HG03442 (cell line): ENCODE results near the gene ANKFN1.

Source experiments
- ATAC-seq: cut with Tn5 transposase; IDR thresholded peaks from one replicate; pipeline ENCODE4 v1.9.1; 2021; ENCODE audit warnings: mild to moderate bottlenecking, moderate library complexity; ENCODE audit not compliant: unreplicated experiment

ANKFN1 gene

DNA sequence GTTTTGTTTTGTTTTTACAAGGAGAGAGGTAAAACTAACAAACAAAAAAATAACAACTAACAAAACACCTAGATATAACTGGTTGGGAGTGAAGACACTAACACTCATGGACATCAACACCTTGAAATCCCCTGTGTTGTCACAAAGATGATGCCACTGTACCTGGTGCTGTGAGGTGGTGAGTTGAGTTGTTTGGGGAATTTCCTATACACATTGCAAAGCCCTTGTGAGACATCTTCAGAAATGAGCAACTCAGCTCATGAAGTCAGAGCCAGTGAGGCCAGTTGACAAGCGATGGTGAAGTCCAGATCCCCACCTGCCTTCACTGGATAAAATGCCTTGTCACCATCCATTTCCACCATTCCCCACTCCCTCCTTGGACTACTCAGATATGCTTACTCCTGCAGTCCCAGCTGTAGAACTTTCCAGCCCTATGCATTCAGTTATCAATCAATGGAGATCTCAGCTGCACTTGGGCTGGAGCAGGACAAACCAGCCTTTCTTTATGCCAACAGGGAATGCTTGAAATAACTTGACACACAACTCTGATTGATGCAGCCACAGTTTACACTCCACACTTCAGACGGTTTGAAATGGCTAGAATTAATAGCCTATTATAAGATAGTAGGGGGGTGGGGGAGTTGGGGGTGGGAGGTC lies 22.2 kb downstream of the ANKFN1 start:
- no peak for ATAC-seq

DNA sequence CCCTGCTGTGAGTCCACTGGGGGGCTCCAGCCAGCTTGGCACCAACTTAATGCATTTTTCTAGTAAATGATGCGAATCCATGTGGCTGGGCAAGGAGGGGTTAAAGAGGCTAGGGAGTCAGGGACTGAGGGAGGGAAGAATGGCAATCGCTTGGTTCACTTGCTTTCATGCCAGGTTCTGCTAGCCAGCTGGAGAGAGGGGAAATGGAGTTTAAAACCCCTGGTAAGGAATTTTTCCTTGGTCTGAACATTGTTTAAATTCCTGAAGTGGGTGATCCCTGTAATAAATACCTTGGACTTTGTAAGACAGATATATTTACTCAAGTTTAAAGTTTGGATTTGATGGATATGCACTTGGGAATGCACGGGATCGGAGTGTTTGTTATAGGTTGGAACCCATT lies 22.8 kb downstream of the ANKFN1 start:
- ATAC-seq = no peak

DNA sequence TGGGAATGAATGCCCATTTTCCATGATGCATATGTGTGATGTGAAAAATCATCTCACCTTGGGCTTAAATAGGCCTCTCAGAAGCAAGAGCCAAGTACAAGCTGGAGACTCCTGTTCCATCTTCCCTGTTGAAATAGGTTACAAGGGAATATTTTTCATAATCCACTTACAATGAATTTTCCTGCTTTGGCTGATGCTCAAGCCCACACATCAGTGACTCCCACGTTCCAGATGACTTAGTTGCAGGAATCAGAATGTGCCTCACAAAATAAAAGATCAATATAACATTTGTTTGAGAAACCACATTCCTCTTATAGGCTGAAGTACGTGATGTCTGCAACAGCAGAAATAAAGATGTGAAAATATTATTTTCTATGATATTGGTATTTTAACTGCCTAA lies 24.1 kb downstream of the ANKFN1 start:
- no peak for ATAC-seq

DNA sequence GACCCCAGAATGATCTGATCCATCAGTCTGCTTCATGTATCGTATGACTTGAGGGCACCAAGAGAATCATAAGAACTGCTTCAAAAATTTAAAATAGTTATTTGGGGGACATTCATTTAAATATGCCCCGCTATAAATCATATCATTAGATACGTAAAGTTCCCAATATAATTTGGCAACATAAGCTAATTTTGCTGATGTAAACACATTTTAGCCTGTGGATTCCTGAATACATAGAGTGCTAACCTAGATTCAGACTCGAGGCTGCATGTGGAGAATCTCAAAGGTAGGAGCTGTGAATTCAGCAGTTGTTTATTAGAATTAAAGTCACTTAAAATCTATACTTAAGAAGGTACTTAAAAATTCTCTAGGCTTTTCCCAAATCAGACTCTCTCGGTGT lies 24.9 kb downstream of the ANKFN1 start:
- no peak for ATAC-seq

DNA sequence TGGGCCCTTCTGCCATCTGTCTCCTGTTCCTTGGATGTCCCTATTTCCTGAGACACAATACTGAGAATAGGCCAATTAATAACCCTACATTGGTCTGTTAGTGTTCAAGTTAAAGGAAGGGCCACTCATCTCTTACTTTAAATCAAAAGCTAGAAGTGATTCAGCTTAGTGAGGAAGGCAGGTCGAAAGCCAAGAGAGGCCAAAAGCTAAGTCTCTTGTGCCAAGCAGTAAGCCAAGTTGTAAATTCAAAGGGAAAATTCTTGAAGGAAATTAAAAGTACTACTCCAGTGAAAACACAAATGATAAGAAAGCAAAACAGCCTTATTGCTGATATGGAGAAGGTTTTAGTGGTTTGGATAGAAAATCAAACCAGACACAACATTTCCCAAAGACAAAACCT lies 28.8 kb downstream of the ANKFN1 start:
- no peak for ATAC-seq

DNA sequence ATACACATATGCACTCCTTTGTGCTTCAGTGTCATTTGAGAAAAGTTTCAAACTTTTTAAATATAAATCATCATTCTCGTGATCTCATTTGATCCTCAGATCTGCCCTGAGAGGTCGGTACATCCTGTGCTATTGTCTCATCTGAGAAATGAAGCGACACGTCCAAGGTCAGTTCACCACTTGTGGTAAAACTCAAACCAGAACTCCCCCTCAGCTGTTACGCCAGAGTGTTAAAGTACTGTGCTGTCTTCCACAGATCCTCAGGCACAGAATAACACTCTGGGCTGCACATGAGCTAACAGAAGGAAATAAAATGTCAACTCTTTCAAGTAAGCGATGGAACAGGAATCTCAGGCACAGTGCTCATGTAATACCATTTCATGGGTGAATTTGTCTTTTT lies 31.4 kb downstream of the ANKFN1 start:
- no peak for ATAC-seq

DNA sequence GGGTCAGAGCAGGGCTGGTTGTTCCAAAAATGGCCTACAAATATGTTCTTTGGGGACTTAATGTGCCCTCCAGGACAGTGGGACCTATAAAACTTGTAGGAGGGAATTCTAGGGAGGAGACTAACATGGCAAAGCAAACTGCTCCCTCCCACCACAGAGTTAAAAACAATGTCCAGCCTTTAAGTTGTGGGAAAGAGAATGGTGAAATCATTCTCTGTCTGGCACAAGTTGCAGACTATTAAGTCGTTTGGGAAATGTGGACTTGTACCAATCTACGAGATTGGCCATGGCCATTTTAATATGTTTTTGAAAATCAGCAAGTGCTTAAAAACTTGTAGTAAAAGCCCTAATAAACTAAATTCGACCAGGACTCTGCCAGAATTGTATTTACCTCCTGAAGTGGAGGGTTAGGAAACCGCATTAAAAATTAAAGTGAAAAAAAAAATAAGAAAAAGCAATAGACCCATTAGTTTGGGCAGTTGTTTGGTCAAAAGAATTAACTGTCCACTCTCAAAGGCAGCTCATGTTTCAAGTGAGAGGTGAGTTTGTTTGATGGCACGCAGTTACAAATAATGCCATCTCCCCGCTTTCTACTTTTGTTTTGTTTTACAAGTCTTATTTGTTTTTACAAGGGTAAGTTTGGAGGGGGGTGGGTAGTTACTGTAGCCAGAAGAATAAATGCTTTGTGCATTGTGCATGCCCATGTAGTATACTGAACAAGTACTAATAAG lies 32.4 kb downstream of the ANKFN1 start:
- no peak for ATAC-seq

DNA sequence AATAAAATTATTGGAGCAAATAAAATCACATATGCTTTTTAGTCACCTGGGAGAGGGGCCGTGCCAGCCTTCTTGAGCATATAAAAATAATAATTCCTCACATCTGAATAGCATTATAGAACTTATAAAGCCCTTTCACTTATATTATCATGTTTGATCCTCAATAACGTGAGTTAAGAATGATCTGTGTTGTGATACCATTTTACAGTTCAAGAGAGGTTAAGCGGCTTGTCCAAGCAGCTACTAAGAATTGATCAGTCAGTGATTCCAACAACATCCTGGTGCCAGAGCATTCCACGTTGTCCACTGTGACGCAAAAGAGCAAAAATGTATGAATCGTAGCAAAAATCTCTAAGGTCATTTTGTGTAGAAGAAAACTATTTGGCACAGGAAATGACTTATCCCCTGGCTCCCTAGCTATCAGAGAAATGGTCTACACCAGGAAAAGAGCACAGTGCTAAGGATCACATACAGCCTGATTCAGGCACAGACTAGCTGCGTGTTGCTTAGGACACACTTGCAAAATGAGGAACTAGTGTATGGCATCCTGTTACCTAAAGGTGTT lies 33.0 kb downstream of the ANKFN1 start:
- ATAC-seq = no peak

DNA sequence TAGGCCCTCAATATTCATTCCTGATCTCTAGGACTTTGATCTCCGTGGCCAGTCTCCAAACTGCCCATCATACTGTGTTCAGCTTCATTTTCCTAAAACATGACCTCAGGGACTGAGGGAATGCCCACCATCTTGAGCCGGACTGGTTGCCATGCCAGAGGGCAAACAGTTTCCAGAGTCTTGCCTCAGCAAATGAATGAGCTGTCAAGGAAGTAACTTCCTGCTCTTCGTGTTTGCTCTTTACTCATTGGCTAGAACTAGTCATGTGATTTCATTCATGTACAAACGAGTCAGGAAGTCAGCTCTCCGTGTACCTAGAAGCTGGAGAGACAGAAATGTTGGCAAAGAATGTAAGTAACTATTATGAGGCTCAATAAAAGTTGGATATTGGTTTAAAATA lies 50.2 kb downstream of the ANKFN1 start:
- ATAC-seq = no peak

DNA sequence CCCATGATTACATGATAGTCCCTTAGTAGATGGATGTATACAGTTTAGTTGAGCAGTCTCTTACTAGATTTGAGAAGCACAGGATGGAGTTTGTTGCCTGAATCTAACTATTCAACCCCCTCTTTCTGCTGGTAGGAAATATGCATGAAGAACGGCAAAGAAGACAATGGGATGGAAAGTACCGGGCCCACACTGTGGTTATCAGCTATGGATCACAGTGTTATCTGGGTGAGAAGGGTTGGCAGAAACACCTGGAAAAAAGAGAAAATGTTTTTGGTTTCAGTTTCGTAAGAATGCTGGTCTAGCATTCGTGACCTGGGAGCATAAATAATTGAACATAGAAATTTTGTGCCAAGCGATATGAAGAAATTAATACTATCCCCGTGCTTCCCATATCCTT lies 53.1 kb downstream of the ANKFN1 start:
- ATAC-seq = no peak

DNA sequence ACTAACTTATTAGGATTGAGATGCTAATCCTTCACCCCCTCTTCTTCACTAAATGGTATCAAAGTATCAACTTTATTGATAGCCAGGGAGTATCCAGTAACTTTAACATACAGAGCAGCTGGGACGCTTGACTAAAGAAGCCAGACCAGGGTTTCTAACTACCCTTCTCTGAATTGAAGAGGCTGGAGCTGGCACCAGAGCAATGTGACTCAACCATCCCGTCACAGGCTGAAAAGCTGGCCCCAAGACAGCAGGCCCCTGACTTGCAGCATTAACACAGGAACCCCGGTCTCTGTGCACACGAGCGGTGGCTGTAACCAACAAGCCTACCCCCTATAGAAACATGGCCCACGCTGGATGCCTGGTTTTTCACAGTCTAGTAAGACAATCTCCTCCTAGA lies 59.8 kb downstream of the ANKFN1 start:
- ATAC-seq = no peak

DNA sequence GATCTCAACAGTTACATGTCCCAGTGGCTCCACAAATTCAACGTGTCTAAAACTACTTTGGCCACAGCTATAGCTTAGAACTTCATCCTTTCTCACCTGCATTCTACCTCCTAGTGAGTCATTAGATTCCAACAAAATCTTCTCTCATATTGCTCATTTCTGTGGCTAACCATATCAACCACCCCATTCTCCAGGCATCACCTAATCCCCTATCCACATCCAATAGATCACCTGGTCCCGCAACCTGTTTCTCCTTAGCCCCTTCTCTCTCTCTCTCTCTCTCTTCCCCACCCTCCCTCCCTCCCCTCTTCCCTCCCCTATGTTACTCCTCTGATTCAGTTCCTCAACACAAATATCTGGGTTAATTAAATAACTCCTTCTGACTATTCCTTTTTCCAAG lies 64.6 kb downstream of the ANKFN1 start:
- ATAC-seq = no peak

DNA sequence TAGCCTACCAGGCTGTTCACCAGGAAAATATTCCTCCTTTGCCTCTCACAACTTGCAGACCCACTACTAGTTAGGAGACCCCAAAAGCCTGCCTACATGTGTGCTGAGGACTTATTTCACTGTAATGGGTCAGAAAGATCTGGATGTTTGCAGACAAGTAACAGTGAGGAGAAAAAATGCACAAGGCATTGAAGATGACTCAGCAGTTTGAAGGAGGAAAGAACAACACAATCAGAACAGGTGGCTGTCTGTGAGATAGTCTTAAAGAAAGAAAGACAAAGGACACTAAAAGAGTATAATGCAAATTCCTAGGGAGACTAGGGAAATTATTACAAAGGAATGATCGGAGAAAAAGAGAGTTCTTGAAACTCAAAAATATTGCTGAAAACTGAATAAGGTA lies 69.0 kb downstream of the ANKFN1 start:
- no peak for ATAC-seq

DNA sequence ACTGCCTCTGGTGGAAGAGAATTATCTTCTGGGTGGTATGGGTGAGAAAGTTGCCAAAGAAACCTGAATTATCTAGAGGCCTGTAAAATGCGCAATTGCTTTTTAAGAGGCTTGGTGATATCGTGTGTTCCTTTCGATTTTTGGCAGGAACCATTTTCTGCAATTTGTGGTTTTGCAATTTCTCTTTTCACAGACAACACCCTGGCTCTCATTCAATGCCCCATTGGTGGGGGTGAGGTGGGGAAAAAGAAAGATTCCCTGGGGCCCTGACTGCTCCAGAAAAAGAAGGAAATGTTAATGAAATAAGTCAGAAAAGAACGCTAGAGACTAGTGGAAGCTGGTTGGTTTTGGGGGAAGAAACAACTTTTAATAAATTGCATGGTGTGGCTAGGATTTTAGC lies 77.4 kb downstream of the ANKFN1 start:
- no peak for ATAC-seq

DNA sequence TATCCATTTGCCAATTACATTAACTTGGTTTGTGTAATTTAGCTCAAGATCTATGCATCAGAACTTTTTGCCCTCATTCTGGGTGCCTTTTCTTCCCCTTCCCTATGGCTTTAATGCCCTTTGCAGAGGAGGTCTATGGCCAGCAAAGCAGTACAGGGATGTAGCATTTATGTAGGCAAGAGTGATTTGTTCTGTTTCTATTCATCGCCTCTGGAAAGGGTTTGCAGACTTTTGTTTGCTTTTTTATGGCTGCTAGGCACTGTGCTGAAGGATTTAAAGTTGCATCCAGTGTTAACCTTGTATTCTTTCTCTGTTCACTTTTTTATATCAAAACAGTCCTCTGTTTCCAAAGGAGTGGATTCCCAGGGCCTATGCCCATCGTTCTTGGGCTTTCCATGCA lies 78.0 kb downstream of the ANKFN1 start:
- no peak for ATAC-seq

DNA sequence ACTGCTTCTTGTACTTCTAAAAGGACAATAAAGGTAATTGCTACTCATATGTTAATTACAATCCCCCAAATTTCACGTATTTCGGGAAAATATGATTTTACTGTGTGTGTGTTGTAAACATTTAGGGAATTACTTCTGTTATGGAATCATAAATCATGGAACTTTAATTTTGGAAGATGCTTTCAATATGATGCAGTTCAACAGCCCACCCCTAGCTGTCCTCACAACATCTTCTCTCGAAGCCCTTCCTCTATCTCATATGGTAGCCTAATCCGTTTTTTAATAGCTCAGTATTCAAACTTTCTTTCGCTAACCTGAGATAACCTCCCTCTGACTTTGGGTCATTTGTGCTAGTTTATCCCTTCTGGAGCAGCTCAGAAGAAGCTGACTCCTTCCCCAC lies 78.4 kb downstream of the ANKFN1 start:
- ATAC-seq = no peak

DNA sequence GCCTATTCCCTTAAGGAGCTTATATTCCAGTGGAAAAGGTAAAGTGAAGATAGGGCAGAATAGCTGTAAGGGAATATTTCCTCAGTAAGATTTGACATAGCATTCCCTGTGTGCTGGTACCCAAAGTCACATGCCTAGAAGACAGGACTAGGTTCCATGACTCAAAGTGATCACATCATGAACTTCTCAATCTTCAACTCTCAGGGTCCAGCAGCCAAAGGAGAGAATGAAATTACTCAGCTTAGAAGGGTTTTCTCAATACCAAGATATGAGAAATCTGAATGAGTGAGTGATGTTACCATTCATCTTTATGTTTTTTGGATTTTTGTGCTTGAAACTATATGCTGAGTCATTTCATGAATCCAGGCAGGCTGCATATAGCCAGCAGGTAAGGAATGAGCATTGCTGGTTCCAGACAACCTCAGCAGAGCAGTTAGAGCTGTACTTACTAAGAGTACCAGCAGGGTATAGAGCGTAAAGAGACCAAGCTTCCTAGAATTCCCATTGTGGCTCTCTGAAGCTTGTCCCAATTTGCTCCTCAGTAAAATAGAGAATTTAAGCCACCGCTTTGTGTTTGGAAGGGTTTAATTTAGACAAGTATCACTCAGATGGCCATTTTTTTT lies 91.1 kb downstream of the ANKFN1 start:
- no peak for ATAC-seq

DNA sequence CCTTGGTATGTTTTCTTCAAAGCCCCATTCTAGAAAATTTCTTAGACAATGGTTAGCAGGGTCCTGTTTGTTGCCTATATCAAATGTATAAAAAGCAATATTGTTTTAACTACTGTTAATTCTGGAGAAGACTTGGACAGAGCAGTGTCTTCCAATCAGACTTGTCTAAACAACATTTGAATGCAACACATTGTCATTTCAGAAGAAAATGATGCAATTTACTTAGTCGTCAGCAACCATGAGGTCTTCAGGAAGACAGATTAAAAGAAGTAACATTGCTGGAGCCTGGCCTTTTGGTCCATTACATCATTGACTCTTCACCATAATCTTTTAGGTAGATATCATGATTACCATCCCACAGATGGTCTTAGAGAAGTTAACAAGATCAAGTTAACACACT lies 94.5 kb downstream of the ANKFN1 start:
- ATAC-seq = no peak

DNA sequence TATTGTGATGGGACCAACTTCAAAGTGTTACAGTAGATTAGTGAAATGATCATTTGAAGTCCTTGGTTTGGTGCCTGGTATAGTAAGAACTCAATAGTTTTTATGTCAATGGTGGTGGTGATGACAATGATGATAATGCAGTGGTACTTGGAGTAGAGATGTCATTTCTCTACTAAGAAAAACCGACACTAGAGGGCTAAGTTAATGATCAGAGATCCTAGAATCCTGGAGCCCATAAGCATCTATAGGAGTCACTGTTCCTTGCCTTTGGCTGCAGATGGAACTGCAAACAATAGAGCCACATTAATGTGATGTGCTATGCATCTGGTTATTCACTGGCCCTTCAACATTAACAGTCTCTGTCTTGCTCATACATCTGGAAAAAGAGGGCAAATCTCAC lies 103.8 kb downstream of the ANKFN1 start:
- no peak for ATAC-seq

DNA sequence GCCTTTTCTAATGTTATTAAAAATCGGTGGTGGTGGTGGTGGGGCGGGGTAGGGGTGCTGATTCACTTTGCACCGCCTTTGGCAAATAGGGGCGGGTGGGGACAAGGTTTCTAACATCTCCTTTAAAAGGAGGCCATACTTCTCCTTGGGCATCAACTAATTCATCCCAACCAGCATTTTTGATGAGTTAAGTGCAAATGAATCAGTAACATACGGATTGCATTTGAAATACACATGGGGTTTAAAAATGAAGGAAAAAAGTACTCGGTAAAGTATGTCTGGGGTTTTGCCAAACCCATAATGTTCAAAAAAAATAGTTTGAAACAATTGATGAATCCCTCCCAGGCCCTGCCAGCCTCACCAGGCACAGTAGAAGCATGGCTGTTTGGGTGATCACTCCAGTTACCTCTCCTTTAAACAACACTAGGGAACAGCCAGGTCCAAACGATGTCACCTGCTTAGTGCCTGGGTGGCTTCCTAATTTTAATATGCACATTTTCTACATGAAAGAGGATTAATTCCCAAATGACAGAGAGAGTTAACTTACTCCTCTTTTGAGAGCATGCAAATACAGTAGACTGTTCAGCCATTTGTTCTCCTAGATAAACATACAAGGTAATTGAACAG lies 107.2 kb downstream of the ANKFN1 start:
- ATAC-seq = no peak

DNA sequence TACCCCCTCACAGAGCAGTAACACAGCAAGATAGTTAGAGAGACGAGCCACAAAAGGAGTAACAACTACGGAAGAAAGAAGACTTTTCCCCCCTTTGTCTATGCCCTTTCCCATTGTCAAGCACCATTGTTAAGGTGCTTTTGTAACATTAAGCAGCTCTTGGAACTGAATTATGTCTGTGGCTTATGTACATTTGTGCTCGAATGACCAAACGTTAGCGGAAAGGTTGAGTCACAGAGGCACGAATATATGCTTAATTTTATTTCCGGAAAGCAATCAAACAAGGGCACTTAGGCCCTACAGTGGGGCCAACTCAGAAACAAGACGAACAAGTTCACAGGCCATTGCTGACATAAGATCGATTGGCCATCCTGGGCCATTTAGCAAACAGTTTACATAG lies 109.5 kb downstream of the ANKFN1 start:
- no peak for ATAC-seq
